Dermis blood vessel endothelial cell (primary cell): ENCODE results near the gene KASH5. TPM values are rescaled to one million over a fixed set of nuclear protein-coding genes. Genes with fewer than 3 reads are reported as not detected.
A peak's percentile ranks its signal among the peaks of the same experiment; 100 is the strongest.

Source experiments
- DNase-seq: peaks from one replicate; pipeline ENCODE4 v3.0.0; 2010
- total RNA-seq: library from RNA; depleted of rRNA; stranded (reverse); fragments of >200 nt; gene quantifications from 2 replicates; pipeline ENCODE4 v1.2.3, GENCODE V29; 2014

The KASH5 gene, protein sequence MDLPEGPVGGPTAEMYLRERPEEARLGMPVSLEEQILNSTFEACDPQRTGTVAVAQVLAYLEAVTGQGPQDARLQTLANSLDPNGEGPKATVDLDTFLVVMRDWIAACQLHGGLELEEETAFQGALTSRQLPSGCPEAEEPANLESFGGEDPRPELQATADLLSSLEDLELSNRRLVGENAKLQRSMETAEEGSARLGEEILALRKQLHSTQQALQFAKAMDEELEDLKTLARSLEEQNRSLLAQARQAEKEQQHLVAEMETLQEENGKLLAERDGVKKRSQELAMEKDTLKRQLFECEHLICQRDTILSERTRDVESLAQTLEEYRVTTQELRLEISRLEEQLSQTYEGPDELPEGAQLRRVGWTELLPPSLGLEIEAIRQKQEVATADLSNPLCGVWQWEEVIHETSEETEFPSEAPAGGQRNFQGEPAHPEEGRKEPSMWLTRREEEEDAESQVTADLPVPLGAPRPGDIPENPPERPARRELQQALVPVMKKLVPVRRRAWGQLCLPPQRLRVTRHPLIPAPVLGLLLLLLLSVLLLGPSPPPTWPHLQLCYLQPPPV
- not detected in 2 replicates for total RNA-seq

DNA sequence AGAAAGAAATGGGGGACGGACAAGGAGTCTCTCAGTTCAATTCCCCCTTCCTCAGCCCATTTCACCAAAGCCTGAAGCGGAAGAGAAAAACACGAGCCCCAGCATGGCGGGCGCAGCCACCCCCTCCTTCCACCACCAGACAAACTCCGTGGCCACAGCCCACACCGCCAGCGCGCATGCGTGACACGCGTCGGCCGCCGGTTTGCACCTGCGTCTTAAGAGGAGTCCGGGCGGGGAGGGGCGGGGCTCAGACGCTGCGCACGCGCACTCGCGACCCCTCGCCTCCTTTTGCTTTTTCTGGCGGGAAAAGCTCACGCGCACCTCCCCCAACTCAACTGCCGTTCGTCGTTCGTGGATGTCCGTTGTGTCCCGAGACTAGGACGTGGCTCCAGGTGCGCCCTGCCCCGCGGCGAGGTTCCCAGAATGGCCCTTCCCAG is at the start of gene KASH5:
Gene KASH5 (plus strand): TSS at position 314 of the 437 bp plus-strand sequence. CDS start 2,635 bp downstream, outside the sequence.
- DNase-seq, result peak; percentile 87

GRCh38 chr19:49338691-49339300 is 49.3 kb upstream of the KASH5 start:
- DNase-seq, result peak; percentile 59

DNA sequence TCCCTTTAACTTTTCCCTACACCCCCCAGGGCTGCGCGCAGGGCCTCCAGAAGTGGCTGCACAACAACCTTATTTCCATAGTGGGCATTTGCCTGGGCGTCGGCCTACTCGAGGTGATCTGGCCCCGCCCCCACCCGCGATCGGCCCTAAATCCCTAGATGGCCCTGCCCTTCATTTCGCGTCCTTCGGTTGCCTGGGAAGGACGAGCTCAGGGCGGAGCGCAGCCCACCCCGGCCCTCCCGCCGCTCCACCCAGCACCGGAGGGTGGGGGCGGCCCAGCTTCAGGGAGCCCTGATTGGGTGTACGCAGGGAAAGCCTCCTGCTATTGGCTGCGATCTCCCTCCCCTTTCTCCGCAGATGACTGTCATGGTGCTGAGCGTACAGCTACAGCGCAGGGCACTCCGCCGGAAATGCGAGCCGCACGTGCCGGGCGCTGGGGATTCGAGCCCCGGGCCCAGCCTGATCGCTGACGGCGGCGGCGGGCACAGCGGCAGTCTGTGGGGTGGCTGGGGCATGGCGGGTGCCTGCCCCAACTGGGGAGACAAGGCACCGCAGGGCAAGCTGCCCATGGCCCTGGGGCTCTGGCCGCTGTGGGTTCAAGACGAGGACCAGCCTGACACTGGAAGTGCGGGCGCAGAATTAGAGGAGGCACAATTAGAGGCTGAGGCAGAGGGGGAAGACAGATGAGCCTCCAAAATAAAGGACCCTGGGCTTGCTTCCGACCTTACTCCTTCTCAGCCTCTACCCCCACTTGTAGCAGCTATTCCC is 48.6 kb upstream of the KASH5 start:
- DNase-seq, result peak; percentile 90

- DNase-seq, result peak; percentile 51
Measured at GRCh38 chr19:49340069-49340864, 47.8 kb upstream of the KASH5 start.

GRCh38 chr19:49340865-49341718 is 47.0 kb upstream of the KASH5 start:
- no peak for DNase-seq

DNA sequence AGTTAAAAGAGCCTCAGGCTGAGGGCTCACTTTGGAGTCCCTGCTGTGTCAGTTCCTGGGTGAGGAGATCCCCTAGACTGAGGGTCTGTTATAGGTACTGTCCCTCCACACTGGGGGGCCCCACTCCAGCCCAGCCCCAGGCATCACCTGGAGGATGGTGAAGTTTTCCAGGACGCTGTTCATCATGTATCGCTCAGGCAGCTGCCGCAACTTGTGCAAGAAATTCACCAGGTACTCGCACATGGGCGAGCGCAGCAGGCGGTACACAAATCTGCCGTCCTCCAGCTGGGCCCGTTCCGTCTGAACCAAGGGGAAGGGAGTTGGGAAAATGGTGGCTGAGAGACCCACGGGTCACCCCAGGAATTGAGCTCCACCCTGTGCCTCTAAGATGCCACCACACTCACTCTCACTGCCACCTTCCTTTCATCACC is 45.7 kb upstream of the KASH5 start:
- DNase-seq, result no peak

DNA sequence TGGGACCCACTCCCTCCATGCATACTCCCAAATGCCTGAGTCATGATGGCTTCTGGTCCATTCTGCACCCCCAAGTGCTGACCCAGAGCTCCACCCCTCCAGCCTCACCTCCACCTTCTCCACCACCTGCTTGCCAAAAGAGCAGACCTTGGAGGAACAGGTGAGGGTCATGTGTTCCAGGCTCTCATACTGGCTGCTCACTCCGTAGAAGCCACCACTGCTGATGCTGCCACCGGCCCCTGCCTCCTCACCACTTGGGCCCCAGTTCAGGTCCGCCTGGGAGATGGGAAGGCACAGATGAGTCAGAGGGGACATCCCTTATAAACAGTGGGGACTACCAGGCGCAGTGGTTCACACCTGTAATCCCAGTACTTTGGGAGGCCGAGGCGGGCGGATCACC is 44.9 kb upstream of the KASH5 start:
- DNase-seq, result no peak

GRCh38 chr19:49344505-49345423 is 43.3 kb upstream of the KASH5 start:
- DNase-seq, result no peak

GRCh38 chr19:49347191-49347590 is 40.9 kb upstream of the KASH5 start:
- no peak for DNase-seq

DNA sequence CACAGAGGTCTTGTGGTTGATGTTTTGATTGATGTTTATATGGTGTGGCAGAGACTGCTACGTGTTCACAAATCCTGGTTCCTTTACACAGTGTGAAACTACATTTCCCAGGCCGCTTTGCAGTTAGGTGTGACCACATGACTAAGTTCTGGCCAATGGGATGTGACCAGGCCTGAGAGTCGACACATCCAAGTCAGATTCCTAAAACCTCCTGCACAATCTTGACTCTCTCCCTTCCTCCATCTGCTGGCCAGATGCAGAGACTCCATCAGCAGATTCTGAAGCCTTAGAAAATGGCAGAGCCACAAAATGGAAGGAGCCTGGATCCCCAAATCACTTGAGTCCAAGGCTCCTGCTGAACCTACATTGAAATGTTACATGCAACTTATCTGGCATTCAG is 40.2 kb upstream of the KASH5 start:
- peak; percentile 49 for DNase-seq

GRCh38 chr19:49348305-49349189 is 39.5 kb upstream of the KASH5 start:
- no peak for DNase-seq

- no peak for DNase-seq
Measured at GRCh38 chr19:49349567-49349966, 38.5 kb upstream of the KASH5 start.

DNA sequence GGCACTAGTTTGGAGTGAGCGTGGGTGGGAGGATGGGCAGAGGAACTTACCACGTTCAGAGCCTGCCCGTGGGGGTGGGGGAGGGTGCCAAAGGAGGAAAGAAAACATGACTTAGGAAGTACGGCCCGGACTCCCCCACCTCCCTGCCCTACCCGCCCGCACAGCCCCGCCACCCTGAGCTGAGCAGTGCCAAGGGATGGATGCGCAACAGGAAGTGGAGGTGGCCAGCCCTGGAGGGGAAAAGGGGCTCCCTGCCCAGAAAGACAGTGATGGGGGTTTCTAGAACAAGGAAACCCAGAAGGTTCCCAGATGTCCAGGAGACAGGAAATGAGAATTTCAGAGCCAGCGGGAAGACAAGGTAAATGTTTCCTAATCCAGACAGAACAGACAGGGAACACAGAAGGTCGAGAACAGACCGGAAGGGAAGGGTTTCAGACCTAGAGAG is 32.1 kb upstream of the KASH5 start:
- peak; percentile 31 for DNase-seq

- DNase-seq, result no peak
Measured at GRCh38 chr19:49356382-49356781, 31.7 kb upstream of the KASH5 start.

GRCh38 chr19:49357186-49357585 is 30.9 kb upstream of the KASH5 start:
- DNase-seq, result no peak

- peak; percentile 31 for DNase-seq
Measured at GRCh38 chr19:49359851-49360820, 27.9 kb upstream of the KASH5 start.

DNA sequence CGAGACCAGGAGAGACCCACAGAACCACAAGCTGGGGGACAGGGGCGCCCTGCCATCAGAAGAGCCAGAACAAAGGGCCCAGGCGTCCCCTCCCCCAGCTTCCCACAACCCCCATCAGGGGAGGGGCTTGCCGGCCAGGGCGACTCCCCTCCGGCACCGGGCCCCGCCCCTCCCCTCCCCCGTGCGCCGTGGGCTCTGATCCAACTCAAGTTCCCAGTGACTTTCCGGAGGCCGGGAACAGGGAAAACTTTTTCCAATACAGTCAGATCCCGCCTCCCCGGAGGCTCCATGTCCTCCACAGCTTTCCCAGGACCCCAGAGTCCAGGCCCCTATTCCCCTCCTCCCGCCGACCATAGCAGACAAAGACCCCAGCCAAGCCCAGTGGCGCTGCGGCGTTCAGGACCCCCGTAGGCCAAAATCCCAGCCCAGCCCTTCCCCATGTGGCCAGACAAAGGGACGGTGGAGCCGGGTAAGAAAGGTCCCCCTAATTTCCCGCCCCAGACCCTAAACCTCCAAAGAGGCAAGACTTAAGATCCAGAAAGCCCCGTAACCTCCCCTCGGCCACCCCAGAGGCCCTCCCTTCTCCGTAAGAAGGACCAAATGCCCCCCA is 26.5 kb upstream of the KASH5 start:
- peak; percentile 95 for DNase-seq
